ENCODE results near the gene QKI. TPM values are rescaled to one million over a fixed set of nuclear protein-coding genes. Genes with fewer than 3 reads are reported as not detected.

The QKI gene
- total and polyA plus RNA-seq, 2 of the 8 experiments (the other 6 are each of a cell fraction or from before 2014, with no cell fraction given), result 181 to 183 TPM

DNA sequence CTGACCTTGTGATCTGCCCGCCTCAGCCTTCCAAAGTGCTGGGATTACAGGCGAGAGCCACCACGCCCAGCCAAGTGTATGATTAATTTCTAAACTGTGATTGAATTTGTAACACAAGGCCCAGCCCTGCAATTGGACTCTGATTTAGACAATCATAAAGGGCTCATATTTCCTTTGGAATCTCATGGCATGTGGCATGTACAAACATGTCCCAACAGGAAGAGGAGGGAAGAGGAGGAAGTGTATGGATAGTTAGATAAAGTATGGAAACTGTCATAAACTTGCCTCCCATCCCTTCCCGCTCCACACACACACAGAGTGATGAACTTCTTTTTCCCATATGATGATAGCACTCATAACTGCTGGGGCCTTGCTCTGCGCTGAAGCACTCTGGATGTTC, 27.2 kb upstream of the QKI start:
- H3K4ac ChIP-seq (replicated peaks; ENCODE audit: insufficient read length, low read depth, low read length), result no peak overlapping the region
- no peak overlapping the region for H3K18ac ChIP-seq (ENCODE audit: extremely low read depth, low read length)
- no peak overlapping the region for H2AFZ ChIP-seq (ENCODE audit: low read length)
- H4K5ac ChIP-seq (ENCODE audit: insufficient read length, low read depth, low read length), result no peak overlapping the region
- no peak overlapping the region for H3K23ac ChIP-seq (ENCODE audit: insufficient read length)
- no peaks in the 10 kb centered on the region for H3K23me2 ChIP-seq (ENCODE audit: low read depth, low read length)
- peak overlapping the region; percentile 6 for H2BK120ac ChIP-seq (replicated peaks; ENCODE audit: low read depth, low read length)
- H4K91ac ChIP-seq (replicated peaks; ENCODE audit: insufficient read length, low read length), result no peak overlapping the region
- H3K27ac ChIP-seq (ENCODE audit: low read depth, low read length), result no peak overlapping the region
- no peak overlapping the region for H2BK12ac ChIP-seq (ENCODE audit: low read depth, low read length)
- H2BK5ac ChIP-seq (ENCODE audit: low read depth, low read length), result peak overlapping the region; percentile 15; the same call in 1 of the 2 replicates
- H3K4me1 ChIP-seq (replicated peaks in 1 of 4; ENCODE audit: control insufficient read depth in 3 of 4, insufficient read depth in 4 of 4, low read length in 3 of 4), result 0 out of 7 replicates have a peak, but pooled peaks cover 0 to 2% (median 0%) of the 10 kb centered on the region in 4 experiments
- no peak overlapping the region for H3K4me2 ChIP-seq (ENCODE audit: insufficient read depth in 1 of 2, low read depth in 2 of 2, low read length in 2 of 2)
- H3K79me2 ChIP-seq (ENCODE audit: control insufficient read depth in 1 of 2, insufficient read depth in 2 of 2, low read length in 2 of 2), result no peaks in the 10 kb centered on the region
- H3K14ac ChIP-seq (ENCODE audit: insufficient read length), result no peak overlapping the region
- H2BK15ac ChIP-seq (ENCODE audit: low read length), result no peak overlapping the region
- H3K27me3 ChIP-seq (replicated peaks in 1 of 4; ENCODE audit: control insufficient read depth in 3 of 4, extremely low read depth in 1 of 4, insufficient read depth in 3 of 4, low read length in 3 of 4), result no peaks in the 10 kb centered on the region
- no peak overlapping the region for H4K8ac ChIP-seq (ENCODE audit: extremely low read depth, insufficient read depth, low read length)
- ChIA-PET CTCF (ENCODE audit: partially characterized antibody) (no interaction called here), POLR2A (ENCODE audit: partially characterized antibody) (no interaction called here)
- H3K9ac ChIP-seq (replicated peaks in 1 of 4; ENCODE audit: extremely low read depth in 1 of 4, low read depth in 3 of 4, low read length in 3 of 4), result no peak overlapping the region
- H3K79me1 ChIP-seq (ENCODE audit: low read depth, low read length), result no peaks in the 10 kb centered on the region
- no peaks in the 10 kb centered on the region for H3K9me3 ChIP-seq (ENCODE audit: insufficient read depth in 2 of 2, low read depth in 1 of 2, low read length in 1 of 2)
- no peak overlapping the region for H2BK20ac ChIP-seq (ENCODE audit: low read length)
- H4K20me1 ChIP-seq (replicated peaks in 1 of 2; ENCODE audit: control insufficient read depth in 1 of 2, insufficient read depth in 2 of 2, low read length in 2 of 2), result no peaks in the 10 kb centered on the region
- WGBS, 2 experiments (ENCODE audit: extremely low coverage in 1 of 2, insufficient coverage in 1 of 2, insufficient read length in 1 of 2, insufficient replicate concordance in 2 of 2, low coverage in 1 of 2, low lambda C conversion rate in 2 of 2, missing lambda C conversion rate in 1 of 2), result 87% methylated on average over 5 of the region's 5 CpGs; no CpG with 5 or more reads in 1 of the 2 experiments
- no peaks in the 10 kb centered on the region for H3K36me3 ChIP-seq (ENCODE audit: control insufficient read depth in 2 of 4, insufficient read depth in 4 of 4, low read length in 3 of 4)
- no peak overlapping the region for H3K4me3 ChIP-seq (ENCODE audit: extremely low read depth in 1 of 4, insufficient read depth in 2 of 4, low read depth in 3 of 4, low read length in 4 of 4)
- H2AK5ac ChIP-seq (ENCODE audit: low read depth, low read length), result no peak overlapping the region
- DNase-seq (ENCODE audit: low read depth in 1 of 2, low spot score in 2 of 2) (no peak), FAIRE-seq (no peak)
- H3K56ac ChIP-seq (replicated peaks; ENCODE audit: insufficient read length, low read depth, low read length), result no peak overlapping the region
- no peak for TF ChIP-seq BRCA1 (IDR thresholded peaks at IDR 0.05; ENCODE audit: low read depth, low read length)
